Gastrocnemius medialis (tissue), 4 donors: ENCODE data around the gene GLE1.

ENCODE experiments used
- CTCF ChIP-seq, 5 experiments: fragments of 450-650 bp in 3 of 5; fragments of 200-600 bp in 2 of 5; sonication (generic) in 2 of 5; IDR thresholded peaks in 4 of 5; conservative IDR thresholded peaks in 1 of 5; 1 replicate in 4 of 5; 2 replicates in 1 of 5; pipeline ENCODE4 v1.5.1; 2016 to 2019; ENCODE audit warnings: antibody characterized with exemption in 5 of 5, mild to moderate bottlenecking in 3 of 5, moderate library complexity in 3 of 5
- POLR2A ChIP-seq, 2 donors: fragments of 450-650 bp; IDR thresholded peaks; one replicate each; pipeline ENCODE4 v1.6.1; 2017; ENCODE audit warnings: antibody characterized with exemption in 2 of 2, mild to moderate bottlenecking in 2 of 2, moderate library complexity in 2 of 2

- TF ChIP-seq POLR2A (IDR thresholded peaks at IDR 0.05) = no peak
- TF ChIP-seq CTCF (IDR thresholded peaks at IDR 0.05 in 4 of 5, conservative IDR thresholded peaks at IDR 0.05 in 1 of 5) = no peak
Observed at GRCh38 chr9:128528445-128529160, 24.1 kb downstream of the GLE1 start.
